DND-41 (cell line): ENCODE data around the gene CLEC1B.

ENCODE experiments used
- CTCF ChIP-seq: IDR thresholded peaks from 2 replicates; pipeline ENCODE4 v1.5.1; 2012; ENCODE audit warnings: borderline replicate concordance, low read length, moderate library complexity, mild to moderate bottlenecking; ENCODE audit not compliant: poor library complexity, severe bottlenecking; ENCODE audit errors: extremely low read depth
- EZH2 ChIP-seq: IDR thresholded peaks from 3 replicates; pipeline ENCODE4 v1.6.1; 2012; ENCODE audit warnings: borderline replicate concordance, low read depth, mild to moderate bottlenecking, moderate library complexity, low read length, inconsistent platforms; ENCODE audit not compliant: severe bottlenecking

- TF ChIP-seq EZH2 (no peak), CTCF (no peak)
Observed at GRCh38 chr12:10031321-10031720, 32.4 kb upstream of the CLEC1B start.
